ENCODE measurements around the gene NUDT21. TPM values are rescaled to one million over a fixed set of nuclear protein-coding genes. Genes with fewer than 3 reads are reported as not detected.

The NUDT21 gene
- total and polyA plus RNA-seq, 8 donors: 7.9 to 57.6 (median 46.8) TPM

GRCh38 chr16:56411123-56411522 is 40.0 kb downstream of the NUDT21 start:
- intact Hi-C loops (cut with DNase I): no loop called here
- TF ChIP-seq, protein P1, sequence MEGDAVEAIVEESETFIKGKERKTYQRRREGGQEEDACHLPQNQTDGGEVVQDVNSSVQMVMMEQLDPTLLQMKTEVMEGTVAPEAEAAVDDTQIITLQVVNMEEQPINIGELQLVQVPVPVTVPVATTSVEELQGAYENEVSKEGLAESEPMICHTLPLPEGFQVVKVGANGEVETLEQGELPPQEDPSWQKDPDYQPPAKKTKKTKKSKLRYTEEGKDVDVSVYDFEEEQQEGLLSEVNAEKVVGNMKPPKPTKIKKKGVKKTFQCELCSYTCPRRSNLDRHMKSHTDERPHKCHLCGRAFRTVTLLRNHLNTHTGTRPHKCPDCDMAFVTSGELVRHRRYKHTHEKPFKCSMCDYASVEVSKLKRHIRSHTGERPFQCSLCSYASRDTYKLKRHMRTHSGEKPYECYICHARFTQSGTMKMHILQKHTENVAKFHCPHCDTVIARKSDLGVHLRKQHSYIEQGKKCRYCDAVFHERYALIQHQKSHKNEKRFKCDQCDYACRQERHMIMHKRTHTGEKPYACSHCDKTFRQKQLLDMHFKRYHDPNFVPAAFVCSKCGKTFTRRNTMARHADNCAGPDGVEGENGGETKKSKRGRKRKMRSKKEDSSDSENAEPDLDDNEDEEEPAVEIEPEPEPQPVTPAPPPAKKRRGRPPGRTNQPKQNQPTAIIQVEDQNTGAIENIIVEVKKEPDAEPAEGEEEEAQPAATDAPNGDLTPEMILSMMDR (IDR thresholded peaks at IDR 0.05): no peak
- FAIRE-seq (no peak), ATAC-seq (no peak), DNase-seq (no peak)
- Histone ChIP-seq H3K27me3 (no peaks in the 10 kb centered on the region), H3K4me1 (peaks cover 6 to 17% (median 14%) of the 10 kb centered on the region in 3 donors), H3K4me3 (no peak overlapping the region), H3K36me3 (peaks cover 0 to 7% (median 6%) of the 10 kb centered on the region in 3 donors), H3K27ac (no peak overlapping the region), H3K9me3 (no peaks in the 10 kb centered on the region)
- 90 to 95% methylated on average over 5 of the region's 5 CpGs for WGBS, 2 donors

DNA sequence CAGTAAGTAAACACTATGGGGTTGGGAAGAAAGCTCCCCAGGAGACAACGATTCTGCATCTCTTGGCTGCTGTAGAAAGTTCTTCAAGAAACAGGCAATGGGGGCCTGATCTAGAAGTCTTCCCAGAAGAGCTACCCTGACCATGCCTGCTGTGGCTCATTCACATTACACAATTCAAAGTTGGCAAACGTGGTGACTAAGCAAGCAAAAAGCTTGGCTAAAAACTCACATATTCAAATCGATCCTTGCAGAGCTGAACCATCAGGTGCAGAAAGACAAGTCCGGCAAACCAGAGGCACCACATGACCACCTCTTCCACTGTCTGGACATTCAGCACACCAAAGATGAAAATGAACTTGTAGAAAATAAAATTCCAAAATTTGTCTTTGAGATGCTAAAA is 41.9 kb downstream of the NUDT21 start:
- Histone ChIP-seq H3K4me1 (peaks cover 6 to 17% (median 14%) of the 10 kb centered on the region in 3 donors), H3K27ac (peak overlapping the region in 3 of 4 donors; percentile 53 to 80 (median 62)), H3K4me3 (no peak overlapping the region), H3K36me3 (peaks cover 6 to 15% (median 7%) of the 10 kb centered on the region in 3 donors), H3K9me3 (no peaks in the 10 kb centered on the region), H3K27me3 (no peaks in the 10 kb centered on the region)
- WGBS, 2 donors: 28 to 32% methylated on average over 4 of the region's 4 CpGs
- ATAC-seq: peak; percentile 91 to 94 (median 92)
- intact Hi-C loops (cut with DNase I): no loop called here
- peak in 2 of 6 donors; percentile 39 to 58 for DNase-seq
- FAIRE-seq: no peak
- TF ChIP-seq, protein P1 (IDR thresholded peaks at IDR 0.05): no peak

DNA sequence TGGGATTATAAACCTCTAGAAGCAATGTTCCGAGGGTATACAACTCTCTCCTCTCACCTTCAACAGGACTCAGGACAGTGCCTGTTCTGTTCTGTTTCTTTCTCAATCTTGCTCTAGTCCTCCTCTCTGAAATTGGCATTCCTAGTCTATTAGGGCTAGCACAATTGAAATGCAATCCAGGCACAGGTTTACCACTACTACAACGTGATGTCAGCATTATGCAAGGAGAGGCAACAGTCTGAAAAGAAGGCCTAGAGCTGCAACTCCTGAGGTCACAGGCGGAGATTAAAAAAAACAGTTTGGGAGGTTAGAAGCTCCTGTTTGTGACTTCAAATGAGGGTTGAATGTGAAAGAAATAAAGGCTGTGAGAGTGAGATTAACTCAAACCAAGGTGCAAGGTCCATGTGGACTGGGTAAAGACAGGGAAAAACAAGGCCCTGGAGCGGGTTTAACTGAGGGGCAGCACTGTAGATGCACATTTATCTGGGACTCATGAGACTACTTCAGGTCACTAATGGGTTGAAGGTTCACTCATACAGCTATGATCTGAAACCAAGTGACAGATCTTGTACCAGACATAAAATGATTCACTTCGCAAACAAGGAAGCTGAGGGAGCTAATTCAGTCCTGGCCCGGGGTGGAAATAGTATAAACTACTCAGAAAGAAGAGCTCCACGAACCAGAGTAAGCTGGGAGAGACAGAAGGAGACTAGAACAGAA is 42.6 kb downstream of the NUDT21 start:
- TF ChIP-seq, protein P1 (IDR thresholded peaks at IDR 0.05): no peak
- H3K36me3 ChIP-seq: peaks cover 6 to 19% (median 7%) of the 10 kb centered on the region in 3 donors
- no peaks in the 10 kb centered on the region for H3K9me3 ChIP-seq
- ATAC-seq (peak; percentile 80 to 94 (median 82)), FAIRE-seq (no peak), DNase-seq (peak in 1 of 6 donors; percentile 20)
- no peaks in the 10 kb centered on the region for H3K27me3 ChIP-seq
- no peak overlapping the region for H3K4me3 ChIP-seq
- H3K4me1 ChIP-seq: peaks cover 6 to 17% (median 14%) of the 10 kb centered on the region in 3 donors
- H3K27ac ChIP-seq: peak overlapping the region in 3 of 4 donors; percentile 53 to 80 (median 62)
- WGBS, 2 donors: 77 to 82% methylated on average over 7 of the region's 7 CpGs
- intact Hi-C loops (cut with DNase I): no loop called here

DNA sequence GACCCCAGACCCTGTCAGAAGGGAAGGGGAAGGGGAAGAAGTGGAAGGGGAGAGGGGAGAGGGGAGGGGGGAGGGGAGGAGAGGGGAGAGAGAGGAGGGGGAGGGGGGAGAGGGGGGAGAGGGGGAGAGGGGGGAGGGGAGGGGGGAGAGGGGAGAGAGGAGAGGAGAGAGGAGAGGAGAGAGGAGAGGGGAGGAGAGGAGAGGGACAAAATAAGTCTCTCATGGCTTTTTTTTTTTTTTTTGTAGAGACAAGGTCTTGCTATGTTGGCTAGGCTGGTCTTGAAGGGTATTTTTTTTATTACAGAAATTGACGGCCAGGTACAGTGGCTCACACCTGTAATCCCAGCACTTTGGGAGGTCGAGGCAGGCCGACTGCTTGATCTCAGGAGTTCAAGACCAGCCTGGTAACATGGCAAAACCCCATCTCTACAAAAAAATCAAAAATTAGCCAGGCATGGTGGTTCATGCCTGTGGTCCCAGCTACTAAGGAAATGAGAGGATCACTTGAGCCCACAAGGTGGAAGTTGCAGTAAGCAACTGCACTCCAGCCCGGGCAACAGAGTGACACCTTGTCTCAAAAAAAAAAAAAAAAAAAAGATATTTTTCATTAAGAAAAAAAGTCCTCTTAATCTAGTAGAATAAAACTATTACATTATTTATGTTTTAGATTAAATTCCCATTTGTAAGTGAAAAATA is 45.0 kb downstream of the NUDT21 start:
- no peaks in the 10 kb centered on the region for H3K9me3 ChIP-seq
- ATAC-seq (no peak), DNase-seq (no peak), FAIRE-seq (no peak)
- peaks cover 0 to 36% (median 6%) of the 10 kb centered on the region in 3 donors for H3K36me3 ChIP-seq
- no peak overlapping the region for H3K4me3 ChIP-seq
- TF ChIP-seq, protein P1 (IDR thresholded peaks at IDR 0.05): no peak
- intact Hi-C loops (cut with DNase I): no loop called here
- no peak overlapping the region for H3K27ac ChIP-seq
- WGBS, 2 donors: 80 to 96% methylated on average over 4 of the region's 4 CpGs
- peaks cover 6 to 17% (median 14%) of the 10 kb centered on the region in 3 donors for H3K4me1 ChIP-seq
- no peaks in the 10 kb centered on the region for H3K27me3 ChIP-seq

Data from pancreas (tissue), 10 donors.